B cell (primary cell): ENCODE results near the gene AGXT. TPM values are rescaled to one million over a fixed set of nuclear protein-coding genes. Genes with fewer than 3 reads are reported as not detected.

Source experiments
- ATAC-seq: fragments of 200-7000 bp; cut with Tn5 transposase; one replicate; pipeline ENCODE4 v1.10.0; 2021; ENCODE audit warnings: low read depth, mild to moderate bottlenecking, moderate number of reproducible peaks, moderate library complexity
- CTCF ChIA-PET: fragments of 350-600 bp; sonication (Branson Sonifier 250); formaldehyde crosslinking; loops from one replicate; lab custom pipeline; 2021; ENCODE audit warnings: antibody characterized with exemption, inconsistent platforms; lab: Charles Lee
- POLR2A ChIA-PET: fragments of 350-600 bp; sonication (Branson Sonifier 250); formaldehyde crosslinking; loops from one replicate; lab custom pipeline; 2021; ENCODE audit warnings: antibody characterized with exemption; lab: Charles Lee
- DNase-seq: peaks from one replicate; pipeline ENCODE4 v3.0.0; 2013
- H2AFZ ChIP-seq: 2 replicates; pipeline ENCODE4 v1.6.1; 2012; ENCODE audit warnings: mild to moderate bottlenecking, low read depth, low read length; ENCODE audit not compliant: insufficient read depth, poor library complexity, severe bottlenecking
- H3K27ac ChIP-seq, 2 donors: 1 replicate in 1 of 2; 2 replicates in 1 of 2; pipeline ENCODE4 v1.5.1; 2012 to 2013; ENCODE audit warnings: low read length in 2 of 2, mild to moderate bottlenecking in 2 of 2, moderate library complexity in 1 of 2
- H3K27me3 ChIP-seq, 4 experiments: fragments of 200-600 bp in 1 of 4; sonication (generic) in 1 of 4; replicated peaks in 1 of 4; 1 replicate in 2 of 4; 2 replicates in 2 of 4; pipeline versions ENCODE4 v1.6.1 to v1.7.0; 2013 to 2016; ENCODE audit warnings: low read length in 3 of 4, mild to moderate bottlenecking in 2 of 4, mixed read lengths in 1 of 4, moderate library complexity in 1 of 4; ENCODE audit not compliant: insufficient read depth in 4 of 4, control insufficient read depth in 3 of 4; ENCODE audit errors: control extremely low read depth in 1 of 4
- H3K36me3 ChIP-seq, 2 experiments: replicated peaks in 1 of 2; 1 replicate in 1 of 2; 2 replicates in 1 of 2; pipeline versions ENCODE4 v1.6.1 to v1.7.1; 2013; ENCODE audit warnings: low read length in 1 of 2; ENCODE audit not compliant: insufficient read depth in 2 of 2, control insufficient read depth in 1 of 2; ENCODE audit errors: control extremely low read depth in 1 of 2, extremely low read depth in 1 of 2
- H3K4me1 ChIP-seq, 2 donors: fragments of 200-600 bp in 1 of 2; sonication (generic) in 1 of 2; 1 replicate in 1 of 2; 2 replicates in 1 of 2; pipeline versions ENCODE4 v1.5.1 to v1.6.1; 2013 to 2017; ENCODE audit warnings: low read length in 2 of 2; ENCODE audit not compliant: control insufficient read depth in 2 of 2, insufficient read depth in 2 of 2
- H3K4me2 ChIP-seq: replicated peaks from 2 replicates; pipeline ENCODE3; 2012; ENCODE audit warnings: mild to moderate bottlenecking, low read depth, low read length; ENCODE audit not compliant: poor library complexity, severe bottlenecking
- H3K4me3 ChIP-seq, 5 experiments: fragments of 200-600 bp in 1 of 5; sonication (generic) in 1 of 5; 1 replicate in 3 of 5; 2 replicates in 2 of 5; pipeline versions ENCODE4 v1.5.1 to v1.7.0; 2011 to 2016; ENCODE audit warnings: low read length in 4 of 5, mild to moderate bottlenecking in 4 of 5, low read depth in 2 of 5, control low read depth in 1 of 5, moderate library complexity in 1 of 5; ENCODE audit not compliant: insufficient read depth in 1 of 5; ENCODE audit errors: control extremely low read depth in 1 of 5, extremely low read depth in 1 of 5
- H3K79me2 ChIP-seq: fragments of 200-600 bp; sonication (generic); one replicate; pipeline ENCODE4 v1.6.0; 2016; ENCODE audit warnings: low read length; ENCODE audit not compliant: control insufficient read depth, insufficient read depth
- H3K9ac ChIP-seq: fragments of 200-600 bp; sonication (generic); 2 replicates; pipeline ENCODE4 v1.6.1; 2017; ENCODE audit warnings: mild to moderate bottlenecking, low read length, moderate library complexity
- H3K9me3 ChIP-seq, 3 donors: one replicate each; pipeline versions ENCODE4 v1.6.1 to v1.7.1; 2013; ENCODE audit warnings: low read length in 2 of 3; ENCODE audit not compliant: control insufficient read depth in 2 of 3, insufficient read depth in 1 of 3; ENCODE audit errors: control extremely low read depth in 1 of 3
- H4K20me1 ChIP-seq: 2 replicates; pipeline ENCODE4 v1.6.0; 2012; ENCODE audit warnings: mild to moderate bottlenecking, low read length; ENCODE audit not compliant: insufficient read depth, control insufficient read depth, poor library complexity, severe bottlenecking
- H3K27ac Mint-ChIP-seq: one replicate; pipeline ENCODE4 v1.8.0; 2021; ENCODE audit warnings: mixed read lengths
- H3K27me3 Mint-ChIP-seq: one replicate; pipeline ENCODE4 v1.8.0; 2021; ENCODE audit warnings: mixed read lengths
- H3K4me1 Mint-ChIP-seq: one replicate; pipeline ENCODE4 v1.8.0; 2021; ENCODE audit warnings: mixed read lengths
- H3K4me3 Mint-ChIP-seq: one replicate; pipeline ENCODE4 v1.8.0; 2021; ENCODE audit warnings: mixed read lengths
- H3K9me3 Mint-ChIP-seq: one replicate; pipeline ENCODE4 v1.8.0; 2022; ENCODE audit warnings: mixed read lengths; ENCODE audit not compliant: insufficient read depth
- EZH2 ChIP-seq: IDR thresholded peaks from 2 replicates; pipeline ENCODE4 v1.6.1; 2012; ENCODE audit warnings: borderline replicate concordance, low read depth, mild to moderate bottlenecking, moderate library complexity, low read length; ENCODE audit not compliant: insufficient read depth, poor library complexity, severe bottlenecking
- WGBS: methylation state at CpG from one replicate; pipeline ENCODE4 v1.1.5; 2013; ENCODE audit warnings: missing lambda C conversion rate; ENCODE audit not compliant: insufficient coverage; 5-methylcytosine and 5-hydroxymethylcytosine counted together
- intact Hi-C: fragments of 100-400 bp; cut with micrococcal nuclease; formaldehyde crosslinking; loops from one replicate; pipeline ENCODE4 v1.10.0; 2022
- polyA plus RNA-seq: library from polyadenylated mRNA; depleted of rRNA; stranded (reverse); fragments of >200 nt; gene quantifications from 2 replicates; pipeline ENCODE4 v1.2.3, GENCODE V29; 2012
- total RNA-seq, 2 donors: library from RNA; stranded (reverse); fragments of 120-200 nt in 1 of 2; gene quantifications; 1 replicate in 1 of 2; 2 replicates in 1 of 2; pipeline versions ENCODE4 v1.2.3 to v1.2.4, GENCODE V29; 2013 to 2022
- TF ChIP-seq, protein P1 (sequence below): fragments of 200-600 bp; IDR thresholded peaks from one replicate; pipeline ENCODE4 v1.8.0; 2022; ENCODE audit warnings: antibody characterized with exemption, mild to moderate bottlenecking

AGXT gene
- total and polyA plus RNA-seq, 2 donors (not counting 1 experiment from before 2014, with no cell fraction given) = not detected

DNA sequence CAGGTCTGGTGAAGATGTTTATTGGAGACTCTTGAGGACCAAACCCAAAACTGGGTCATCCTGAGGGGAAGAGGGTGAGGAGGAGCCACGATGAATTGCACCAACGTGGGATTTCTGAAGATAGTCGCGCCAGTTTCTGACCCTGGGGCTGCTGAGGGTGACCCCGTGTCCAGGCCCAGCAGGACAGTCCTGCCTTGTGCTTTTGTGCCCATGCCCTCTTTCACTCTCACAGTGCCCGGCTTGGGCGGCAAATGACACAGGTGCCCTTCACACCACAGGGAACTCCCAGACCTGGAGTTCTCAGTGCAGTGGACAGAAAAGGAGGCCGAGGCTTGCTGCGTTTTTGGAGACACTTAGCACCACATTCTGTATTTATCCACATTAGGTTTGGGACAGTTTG is 33.1 kb upstream of the AGXT start:
- no peak overlapping the region for H3K9ac ChIP-seq
- CTCF ChIA-PET = no interaction called here
- intact Hi-C loops = no loop called here
- peaks cover 6 to 12% of the 10 kb centered on the region in 2 donors for H3K4me1 ChIP-seq
- WGBS = 86% methylated on average over 7 of the region's 9 CpGs
- POLR2A ChIA-PET = no interaction called here
- H3K4me2 ChIP-seq = no peak overlapping the region
- Mint-ChIP-seq H3K4me1 (peaks cover 6% of the 10 kb centered on the region), H3K27me3 (peaks cover 23% of the 10 kb centered on the region), H3K4me3 (no peak overlapping the region), H3K9me3 (no peaks in the 10 kb centered on the region), H3K27ac (no peak overlapping the region)
- no peak for TF ChIP-seq EZH2
- TF ChIP-seq, protein P1, sequence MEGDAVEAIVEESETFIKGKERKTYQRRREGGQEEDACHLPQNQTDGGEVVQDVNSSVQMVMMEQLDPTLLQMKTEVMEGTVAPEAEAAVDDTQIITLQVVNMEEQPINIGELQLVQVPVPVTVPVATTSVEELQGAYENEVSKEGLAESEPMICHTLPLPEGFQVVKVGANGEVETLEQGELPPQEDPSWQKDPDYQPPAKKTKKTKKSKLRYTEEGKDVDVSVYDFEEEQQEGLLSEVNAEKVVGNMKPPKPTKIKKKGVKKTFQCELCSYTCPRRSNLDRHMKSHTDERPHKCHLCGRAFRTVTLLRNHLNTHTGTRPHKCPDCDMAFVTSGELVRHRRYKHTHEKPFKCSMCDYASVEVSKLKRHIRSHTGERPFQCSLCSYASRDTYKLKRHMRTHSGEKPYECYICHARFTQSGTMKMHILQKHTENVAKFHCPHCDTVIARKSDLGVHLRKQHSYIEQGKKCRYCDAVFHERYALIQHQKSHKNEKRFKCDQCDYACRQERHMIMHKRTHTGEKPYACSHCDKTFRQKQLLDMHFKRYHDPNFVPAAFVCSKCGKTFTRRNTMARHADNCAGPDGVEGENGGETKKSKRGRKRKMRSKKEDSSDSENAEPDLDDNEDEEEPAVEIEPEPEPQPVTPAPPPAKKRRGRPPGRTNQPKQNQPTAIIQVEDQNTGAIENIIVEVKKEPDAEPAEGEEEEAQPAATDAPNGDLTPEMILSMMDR = no peak
- H3K4me3 ChIP-seq = no peak overlapping the region
- H2AFZ ChIP-seq = no peak overlapping the region
- no peaks in the 10 kb centered on the region for H3K36me3 ChIP-seq
- peaks cover 0 to 23% (median 6%) of the 10 kb centered on the region in 4 experiments for H3K27me3 ChIP-seq
- H3K79me2 ChIP-seq = no peaks in the 10 kb centered on the region
- DNase-seq = no peak
- H4K20me1 ChIP-seq = no peaks in the 10 kb centered on the region
- peaks cover 0 to 20% (median 0%) of the 10 kb centered on the region in 3 donors for H3K9me3 ChIP-seq
- ATAC-seq = no peak
- H3K27ac ChIP-seq = no peak overlapping the region

DNA sequence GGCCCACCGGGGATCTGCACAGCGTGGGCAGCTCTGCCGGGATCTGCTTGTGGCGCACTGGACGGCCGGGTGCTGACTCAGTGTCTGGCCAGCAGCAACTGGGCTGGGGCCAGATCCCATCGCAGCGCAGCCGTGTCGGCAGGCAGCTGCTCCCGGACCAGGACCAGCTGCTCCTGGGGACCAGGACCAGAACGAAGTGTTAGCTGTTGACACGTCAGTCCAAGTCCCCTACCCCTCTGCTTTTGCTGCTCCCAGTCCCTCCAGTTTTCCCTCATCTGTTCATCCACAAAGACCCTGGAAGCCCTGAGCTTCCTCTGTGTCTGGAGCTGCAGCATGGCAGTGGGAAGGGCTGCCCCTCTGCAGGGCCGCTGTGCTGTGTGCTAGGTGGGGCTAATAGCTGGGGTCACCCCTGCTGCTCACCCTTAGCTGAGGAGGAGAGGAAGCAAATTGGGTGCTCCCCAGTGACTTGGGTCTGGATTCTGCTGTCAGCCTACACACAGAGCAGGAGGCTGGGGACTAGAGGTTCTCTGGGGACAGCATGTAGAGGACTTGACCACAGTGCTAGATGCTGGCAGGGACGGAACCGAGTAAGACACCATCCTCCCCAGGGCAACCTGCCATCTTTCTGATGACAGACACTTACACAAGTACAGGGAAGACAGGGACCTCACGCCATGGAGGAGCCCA is 31.7 kb upstream of the AGXT start:
- H3K27ac ChIP-seq = no peak overlapping the region
- POLR2A ChIA-PET = no interaction called here
- H2AFZ ChIP-seq = no peak overlapping the region
- intact Hi-C loops = no loop called here
- no peak overlapping the region for H3K4me2 ChIP-seq
- H3K36me3 ChIP-seq = no peaks in the 10 kb centered on the region
- Mint-ChIP-seq H3K4me1 (peaks cover 2% of the 10 kb centered on the region), H3K4me3 (no peak overlapping the region), H3K27me3 (peaks cover 23% of the 10 kb centered on the region), H3K27ac (no peak overlapping the region), H3K9me3 (no peaks in the 10 kb centered on the region)
- CTCF ChIA-PET = no interaction called here
- H3K9ac ChIP-seq = no peak overlapping the region
- peaks cover 0 to 24% (median 8%) of the 10 kb centered on the region in 4 experiments for H3K27me3 ChIP-seq
- 81% methylated on average over 16 of the region's 17 CpGs for WGBS
- H3K4me3 ChIP-seq = no peak overlapping the region
- no peak for DNase-seq
- peaks cover 0 to 16% (median 0%) of the 10 kb centered on the region in 3 donors for H3K9me3 ChIP-seq
- no peak for TF ChIP-seq EZH2
- TF ChIP-seq, protein P1 = no peak
- no peaks in the 10 kb centered on the region for H3K79me2 ChIP-seq
- H3K4me1 ChIP-seq = peaks cover under 1 to 6% of the 10 kb centered on the region in 2 donors
- no peaks in the 10 kb centered on the region for H4K20me1 ChIP-seq
- no peak for ATAC-seq
